A549 (cell line): ENCODE results near the gene TCOF1. TPM values are rescaled to one million over a fixed set of nuclear protein-coding genes. Genes with fewer than 3 reads are reported as not detected.
A peak's percentile ranks its signal among the peaks of the same experiment; 100 is the strongest.

Experiments
- ATAC-seq, 2 experiments: fragments of 200-7000 bp in 1 of 2; fragments of >200 bp in 1 of 2; cut with Nextera tagmentation in 1 of 2; cut with Tn5 transposase in 1 of 2; 3 replicates each; pipeline versions ENCODE4 v1.8.0 to v1.9.1; 2018 to 2020; ENCODE audit warnings: mild to moderate bottlenecking in 1 of 2, moderate library complexity in 1 of 2
- CTCF ChIA-PET: fragments of 300-600 bp; sonication (Branson Sonifier 250); formaldehyde crosslinking; extraction: SDS; loops from one replicate; lab custom pipeline; 2021; ENCODE audit warnings: antibody characterized with exemption, inconsistent platforms; lab: Yijun Ruan, JAX
- POLR2A ChIA-PET: fragments of 350-600 bp; formaldehyde crosslinking; extraction: SDS; loops from one replicate; lab custom pipeline; 2021; ENCODE audit warnings: antibody characterized with exemption, inconsistent platforms; lab: Yijun Ruan, JAX
- DNase-seq, 2 experiments: peaks; one replicate each; pipeline versions ENCODE4 v3.0.0 to v3.0.0-alpha.2; 2011 to 2016; ENCODE audit warnings: low read depth in 1 of 2, low spot score in 1 of 2
- FAIRE-seq: peaks from 2 replicates; lab custom pipeline; 2011; peaks lifted over from hg19 to GRCh38; lab: Jason Lieb, UNC
- H3K27ac ChIP-seq, 2 experiments: fragments of >200 bp; sonication (Bioruptor Twin); formaldehyde crosslinking; 3 replicates each; pipeline ENCODE4 v1.5.1; 2016 to 2017
- H3K4me1 ChIP-seq: fragments of >200 bp; sonication (Bioruptor Twin); formaldehyde crosslinking; 3 replicates; pipeline ENCODE4 v1.6.1; 2016
- H3K4me2 ChIP-seq: fragments of >200 bp; sonication (Bioruptor Twin); formaldehyde crosslinking; 3 replicates; pipeline ENCODE4 v1.6.1; 2016
- H3K4me3 ChIP-seq: fragments of >200 bp; sonication (Bioruptor Twin); formaldehyde crosslinking; 3 replicates; pipeline ENCODE4 v1.5.1; 2016
- H3K9me3 ChIP-seq: fragments of >200 bp; sonication (Bioruptor Twin); formaldehyde crosslinking; 3 replicates; pipeline ENCODE4 v1.6.1; 2016
- CBX2 ChIP-seq: fragments of 200-600 bp; sonication (generic); IDR thresholded peaks from 2 replicates; pipeline ENCODE4 v1.6.1; 2016; ENCODE audit warnings: low read depth, mild to moderate bottlenecking, borderline replicate concordance
- CBX8 ChIP-seq: fragments of 200-600 bp; sonication (generic); IDR thresholded peaks from 2 replicates; pipeline ENCODE4 v1.6.1; 2016
- CHD2 ChIP-seq: fragments of 150-350 bp; IDR thresholded peaks from 2 replicates; pipeline ENCODE4 v1.6.1; 2014; ENCODE audit warnings: low read length; ENCODE audit not compliant: partially characterized antibody
- CHD4 ChIP-seq: fragments of 200-600 bp; sonication (generic); IDR thresholded peaks from 2 replicates; pipeline ENCODE4 v1.6.1; 2016; ENCODE audit warnings: antibody characterized with exemption, mild to moderate bottlenecking, borderline replicate concordance
- EHF ChIP-seq: fragments of 250-450 bp; sonication (Bioruptor Pico); IDR thresholded peaks from 2 replicates; pipeline ENCODE4 v1.5.0; 2020; ENCODE audit warnings: mild to moderate bottlenecking
- FOSB ChIP-seq: fragments of 250-450 bp; sonication (Bioruptor Pico); IDR thresholded peaks from 2 replicates; pipeline ENCODE4 v1.5.0; 2020; ENCODE audit warnings: mild to moderate bottlenecking, moderate library complexity
- FOSL2 ChIP-seq, 2 experiments: fragments of 450-650 bp in 1 of 2; fragments of >200 bp in 1 of 2; sonication (Bioruptor Twin) in 1 of 2; formaldehyde crosslinking; IDR thresholded peaks; 2 replicates each; pipeline versions ENCODE4 v1.5.0 to v1.6.1; 2016 to 2020; ENCODE audit warnings: mild to moderate bottlenecking in 1 of 2, moderate library complexity in 1 of 2
- FOXS1 ChIP-seq: fragments of 250-450 bp; sonication (Bioruptor Pico); IDR thresholded peaks from 2 replicates; pipeline ENCODE4 v1.5.0; 2020; ENCODE audit warnings: mild to moderate bottlenecking, moderate library complexity
- JUNB ChIP-seq: fragments of >200 bp; sonication (Bioruptor Twin); formaldehyde crosslinking; IDR thresholded peaks from 2 replicates; pipeline ENCODE4 v1.6.1; 2016
- MAFK ChIP-seq: fragments of 450-650 bp; IDR thresholded peaks from 2 replicates; pipeline ENCODE4 v1.6.1; 2014; ENCODE audit not compliant: partially characterized antibody
- MYC ChIP-seq: IDR thresholded peaks from 2 replicates; pipeline ENCODE4 v1.6.1; 2012; ENCODE audit warnings: mild to moderate bottlenecking, inconsistent platforms, low read length, improper control_type of control experiment, borderline replicate concordance
- NFE2L2 ChIP-seq: fragments of 150-350 bp; conservative IDR thresholded peaks from 2 replicates; pipeline ENCODE4 v1.6.1; 2014; ENCODE audit warnings: low read length
- POLR2A ChIP-seq: IDR thresholded peaks from 2 replicates; pipeline ENCODE4 v1.6.1; 2012; ENCODE audit warnings: mild to moderate bottlenecking, low read length
- POLR2AphosphoS2 ChIP-seq: conservative IDR thresholded peaks from 2 replicates; pipeline ENCODE4 v1.6.1; 2012; ENCODE audit warnings: low read length, improper control_type of control experiment, inconsistent platforms
- RNF2 ChIP-seq: fragments of 200-600 bp; sonication (generic); IDR thresholded peaks from 2 replicates; pipeline ENCODE4 v1.6.1; 2016; ENCODE audit warnings: low read depth, mild to moderate bottlenecking, antibody characterized with exemption, moderate library complexity, borderline replicate concordance
- SMC3 ChIP-seq: fragments of >200 bp; sonication (Bioruptor Twin); formaldehyde crosslinking; IDR thresholded peaks from 3 replicates; pipeline ENCODE4 v1.6.1; 2018; ENCODE audit warnings: inconsistent platforms
- TFCP2L1 ChIP-seq: fragments of 250-450 bp; sonication (Bioruptor Pico); IDR thresholded peaks from 2 replicates; pipeline ENCODE4 v1.5.0; 2021; ENCODE audit warnings: mild to moderate bottlenecking
- TP53 ChIP-seq: fragments of 250-450 bp; sonication (Bioruptor Pico); IDR thresholded peaks from 2 replicates; pipeline ENCODE4 v1.5.0; 2021; ENCODE audit warnings: mild to moderate bottlenecking, moderate library complexity
- ZC3H11A ChIP-seq: fragments of 450-650 bp; IDR thresholded peaks from 2 replicates; pipeline ENCODE4 v1.6.1; 2014; ENCODE audit warnings: antibody characterized with exemption, mild to moderate bottlenecking
- WGBS: methylation state at CpG from one replicate; pipeline ENCODE4 v1.1.6; 2017; ENCODE audit errors: missing lambda C conversion rate; 5-methylcytosine and 5-hydroxymethylcytosine counted together
- polyA plus RNA-seq, 4 experiments: library from polyadenylated mRNA; depleted of rRNA in 3 of 4; stranded (reverse); fragments of >200 nt; fragmentation: RNase III in 1 of 4; extraction: RNeasy Plus Mini Kit Qiagen cat#74134 plus additional on column Dnase treatment in 1 of 4; gene quantifications; 2 replicates in 3 of 4; 3 replicates in 1 of 4; pipeline ENCODE4 v1.2.3, GENCODE V29; 2011 to 2017
- TF ChIP-seq, protein P1 (sequence below): fragments of >200 bp; sonication (Bioruptor Twin); formaldehyde crosslinking; IDR thresholded peaks from 3 replicates; pipeline ENCODE4 v1.6.1; 2016
- TF ChIP-seq, protein P2 (sequence below): fragments of 150-350 bp; IDR thresholded peaks from 2 replicates; pipeline ENCODE4 v1.6.1; 2014; ENCODE audit warnings: low read depth, mild to moderate bottlenecking, low read length
- TF ChIP-seq, protein P3 (sequence below): fragments of 250-450 bp; sonication (Bioruptor Pico); IDR thresholded peaks from 2 replicates; pipeline ENCODE4 v1.5.0; 2021; ENCODE audit warnings: mild to moderate bottlenecking, moderate library complexity, borderline replicate concordance
- TF ChIP-seq, protein P4 (sequence below): fragments of 250-450 bp; sonication (Bioruptor Pico); IDR thresholded peaks from 2 replicates; pipeline ENCODE4 v1.5.0; 2020; ENCODE audit warnings: low read depth, mild to moderate bottlenecking, moderate library complexity
- TF ChIP-seq, protein P5 (sequence below): fragments of >200 bp; sonication (Bioruptor Twin); formaldehyde crosslinking; IDR thresholded peaks from 3 replicates; pipeline ENCODE4 v1.5.1; 2016

TCOF1 gene
- polyA plus RNA-seq, 2 of the 4 experiments (the other 2 are of a cell fraction): 17.5 to 47.1 TPM

DNA sequence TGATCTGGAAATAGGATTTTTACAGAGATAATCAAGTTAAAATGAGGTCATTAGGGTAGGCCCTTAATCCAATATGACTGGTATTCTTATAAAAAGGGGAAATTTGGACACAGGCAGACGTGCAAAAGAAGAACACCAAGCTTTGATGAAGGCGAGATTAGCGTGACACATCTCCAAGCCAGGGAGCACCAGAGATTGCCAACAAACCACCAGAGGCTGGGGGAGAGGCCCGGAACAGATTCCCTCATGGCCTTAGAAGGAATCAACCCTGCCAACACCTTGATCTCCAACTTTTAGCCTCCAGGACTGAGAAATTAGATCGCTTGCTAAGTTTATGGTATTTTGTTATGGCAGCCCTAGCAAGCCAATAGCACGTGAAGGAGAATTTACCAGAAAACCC is 44.0 kb upstream of the TCOF1 start:
- FAIRE-seq: no peak
- ATAC-seq: no peak
- ChIA-PET CTCF (no interaction called here), POLR2A (no interaction called here)
- DNase-seq: no peak
- Histone ChIP-seq H3K27ac (peak overlapping the region; percentile 74 to 97; a peak in 4 of 6 replicates), H3K4me1 (peaks cover 38% of the 10 kb centered on the region), H3K9me3 (no peaks in the 10 kb centered on the region), H3K4me2 (no peak overlapping the region), H3K4me3 (no peak overlapping the region)
- 91% methylated on average over 6 of the region's 6 CpGs for WGBS
- TF ChIP-seq, protein P1, sequence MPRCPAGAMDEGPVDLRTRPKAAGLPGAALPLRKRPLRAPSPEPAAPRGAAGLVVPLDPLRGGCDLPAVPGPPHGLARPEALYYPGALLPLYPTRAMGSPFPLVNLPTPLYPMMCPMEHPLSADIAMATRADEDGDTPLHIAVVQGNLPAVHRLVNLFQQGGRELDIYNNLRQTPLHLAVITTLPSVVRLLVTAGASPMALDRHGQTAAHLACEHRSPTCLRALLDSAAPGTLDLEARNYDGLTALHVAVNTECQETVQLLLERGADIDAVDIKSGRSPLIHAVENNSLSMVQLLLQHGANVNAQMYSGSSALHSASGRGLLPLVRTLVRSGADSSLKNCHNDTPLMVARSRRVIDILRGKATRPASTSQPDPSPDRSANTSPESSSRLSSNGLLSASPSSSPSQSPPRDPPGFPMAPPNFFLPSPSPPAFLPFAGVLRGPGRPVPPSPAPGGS: no peak
- TF ChIP-seq ZC3H11A: no peak
- TF ChIP-seq SMC3: no peak
- no peak for TF ChIP-seq MYC
- TF ChIP-seq FOSL2 (IDR thresholded peaks at IDR 0.05): no peak
- no peak for TF ChIP-seq FOSL2 (CRISPR knock-in tag; IDR thresholded peaks at IDR 0.05)
- no peak for TF ChIP-seq JUNB
- TF ChIP-seq POLR2AphosphoS2: no peak
- TF ChIP-seq CHD2: no peak
- no peak for TF ChIP-seq MAFK
- no peak for TF ChIP-seq TFCP2L1 (CRISPR knock-in tag)
- no peak for TF ChIP-seq CBX2
- TF ChIP-seq CHD4: no peak
- TF ChIP-seq, protein P2, sequence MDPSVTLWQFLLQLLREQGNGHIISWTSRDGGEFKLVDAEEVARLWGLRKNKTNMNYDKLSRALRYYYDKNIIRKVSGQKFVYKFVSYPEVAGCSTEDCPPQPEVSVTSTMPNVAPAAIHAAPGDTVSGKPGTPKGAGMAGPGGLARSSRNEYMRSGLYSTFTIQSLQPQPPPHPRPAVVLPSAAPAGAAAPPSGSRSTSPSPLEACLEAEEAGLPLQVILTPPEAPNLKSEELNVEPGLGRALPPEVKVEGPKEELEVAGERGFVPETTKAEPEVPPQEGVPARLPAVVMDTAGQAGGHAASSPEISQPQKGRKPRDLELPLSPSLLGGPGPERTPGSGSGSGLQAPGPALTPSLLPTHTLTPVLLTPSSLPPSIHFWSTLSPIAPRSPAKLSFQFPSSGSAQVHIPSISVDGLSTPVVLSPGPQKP: no peak
- TF ChIP-seq, protein P3, sequence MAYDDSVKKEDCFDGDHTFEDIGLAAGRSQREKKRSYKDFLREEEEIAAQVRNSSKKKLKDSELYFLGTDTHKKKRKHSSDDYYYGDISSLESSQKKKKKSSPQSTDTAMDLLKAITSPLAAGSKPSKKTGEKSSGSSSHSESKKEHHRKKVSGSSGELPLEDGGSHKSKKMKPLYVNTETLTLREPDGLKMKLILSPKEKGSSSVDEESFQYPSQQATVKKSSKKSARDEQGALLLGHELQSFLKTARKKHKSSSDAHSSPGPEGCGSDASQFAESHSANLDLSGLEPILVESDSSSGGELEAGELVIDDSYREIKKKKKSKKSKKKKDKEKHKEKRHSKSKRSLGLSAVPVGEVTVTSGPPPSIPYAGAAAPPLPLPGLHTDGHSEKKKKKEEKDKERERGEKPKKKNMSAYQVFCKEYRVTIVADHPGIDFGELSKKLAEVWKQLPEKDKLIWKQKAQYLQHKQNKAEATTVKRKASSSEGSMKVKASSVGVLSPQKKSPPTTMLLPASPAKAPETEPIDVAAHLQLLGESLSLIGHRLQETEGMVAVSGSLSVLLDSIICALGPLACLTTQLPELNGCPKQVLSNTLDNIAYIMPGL (CRISPR knock-in tag): no peak
- TF ChIP-seq POLR2A: no peak

DNA sequence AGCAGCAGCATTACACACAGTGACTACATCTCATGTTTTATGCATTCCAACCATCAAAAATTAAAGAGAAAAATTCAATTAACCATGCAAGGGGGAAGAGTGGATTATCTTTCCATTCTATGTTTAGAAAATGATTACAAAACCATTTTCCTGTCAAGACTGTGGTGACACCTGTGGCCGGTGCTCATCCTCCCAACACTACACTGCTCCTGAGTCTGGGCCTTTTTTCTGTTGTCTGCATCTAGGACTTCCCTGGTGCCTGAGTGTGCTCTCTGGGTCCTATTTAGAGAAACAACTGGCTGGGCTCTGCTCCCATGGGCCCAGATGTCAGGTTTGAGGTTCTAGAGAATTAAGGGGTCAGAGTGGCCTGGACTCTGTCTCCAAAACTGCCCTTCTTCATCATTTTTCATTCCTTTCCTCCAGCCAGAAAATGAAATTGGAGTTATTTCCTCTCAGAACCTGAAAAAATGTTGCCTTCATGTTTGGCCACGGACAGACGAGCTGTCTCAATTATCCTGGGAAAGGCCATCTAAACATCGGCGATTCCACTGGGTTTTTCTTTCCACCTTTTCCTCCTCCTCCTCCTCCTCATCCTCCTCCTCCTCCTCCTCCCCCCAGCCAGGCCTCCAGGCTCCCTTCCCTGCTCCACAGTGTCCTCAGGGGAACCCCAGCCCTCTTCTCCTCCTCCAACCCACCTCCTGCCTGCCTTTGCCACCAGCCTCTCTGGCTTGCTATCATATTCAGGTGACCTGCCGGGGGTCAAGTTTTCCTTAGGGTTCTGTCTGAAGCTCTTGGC is 43.4 kb upstream of the TCOF1 start:
- no peaks in the 10 kb centered on the region for H3K9me3 ChIP-seq
- H3K4me1 ChIP-seq: peaks cover 44% of the 10 kb centered on the region
- no peak for DNase-seq
- TF ChIP-seq EHF (CRISPR knock-in tag) (no peak), FOXS1 (CRISPR knock-in tag) (no peak), TP53 (CRISPR knock-in tag) (no peak), CBX8 (no peak), RNF2 (no peak), FOSB (no peak), MAFK (no peak), NFE2L2 (no peak)
- TF ChIP-seq, protein P4, sequence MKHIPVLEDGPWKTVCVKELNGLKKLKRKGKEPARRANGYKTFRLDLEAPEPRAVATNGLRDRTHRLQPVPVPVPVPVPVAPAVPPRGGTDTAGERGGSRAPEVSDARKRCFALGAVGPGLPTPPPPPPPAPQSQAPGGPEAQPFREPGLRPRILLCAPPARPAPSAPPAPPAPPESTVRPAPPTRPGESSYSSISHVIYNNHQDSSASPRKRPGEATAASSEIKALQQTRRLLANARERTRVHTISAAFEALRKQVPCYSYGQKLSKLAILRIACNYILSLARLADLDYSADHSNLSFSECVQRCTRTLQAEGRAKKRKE (CRISPR knock-in tag): no peak
- TF ChIP-seq, protein P5, sequence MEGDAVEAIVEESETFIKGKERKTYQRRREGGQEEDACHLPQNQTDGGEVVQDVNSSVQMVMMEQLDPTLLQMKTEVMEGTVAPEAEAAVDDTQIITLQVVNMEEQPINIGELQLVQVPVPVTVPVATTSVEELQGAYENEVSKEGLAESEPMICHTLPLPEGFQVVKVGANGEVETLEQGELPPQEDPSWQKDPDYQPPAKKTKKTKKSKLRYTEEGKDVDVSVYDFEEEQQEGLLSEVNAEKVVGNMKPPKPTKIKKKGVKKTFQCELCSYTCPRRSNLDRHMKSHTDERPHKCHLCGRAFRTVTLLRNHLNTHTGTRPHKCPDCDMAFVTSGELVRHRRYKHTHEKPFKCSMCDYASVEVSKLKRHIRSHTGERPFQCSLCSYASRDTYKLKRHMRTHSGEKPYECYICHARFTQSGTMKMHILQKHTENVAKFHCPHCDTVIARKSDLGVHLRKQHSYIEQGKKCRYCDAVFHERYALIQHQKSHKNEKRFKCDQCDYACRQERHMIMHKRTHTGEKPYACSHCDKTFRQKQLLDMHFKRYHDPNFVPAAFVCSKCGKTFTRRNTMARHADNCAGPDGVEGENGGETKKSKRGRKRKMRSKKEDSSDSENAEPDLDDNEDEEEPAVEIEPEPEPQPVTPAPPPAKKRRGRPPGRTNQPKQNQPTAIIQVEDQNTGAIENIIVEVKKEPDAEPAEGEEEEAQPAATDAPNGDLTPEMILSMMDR: no peak
- TF ChIP-seq, all 56 proteins: peak for 0
- no peak for FAIRE-seq
- H3K27ac ChIP-seq: peak overlapping the region; percentile 74 to 97
- WGBS: 77% methylated on average over 6 of the region's 6 CpGs
- ChIA-PET POLR2A (no interaction called here), CTCF (interaction anchor here (1.5 kb wide), 1 partner anchor 8 kb away, joined by 5 read pairs; no protein-coding TSS in a partner anchor)
- no peak overlapping the region for H3K4me3 ChIP-seq
- no peak for ATAC-seq
- no peak overlapping the region for H3K4me2 ChIP-seq
